ENCODE measurements around the gene PTGS1. TPM values are rescaled to one million over a fixed set of nuclear protein-coding genes. Genes with fewer than 3 reads are reported as not detected.

PTGS1 gene
- total and polyA plus RNA-seq, 2 donors (not counting 1 experiment from before 2014, with no cell fraction given), result 9.5 to 15.3 TPM

- Histone ChIP-seq H3K9me3 (ENCODE audit: control extremely low read depth in 1 of 3, control insufficient read depth in 2 of 3, insufficient read depth in 1 of 3, low read length in 2 of 3) (peaks cover 0 to 5% (median 0%) of the 10 kb centered on the region in 3 donors), H3K4me3 (ENCODE audit: control extremely low read depth in 1 of 5, extremely low read depth in 1 of 5, insufficient read depth in 1 of 5, low read depth in 2 of 5, low read length in 4 of 5) (no peak overlapping the region), H3K36me3 (replicated peaks in 1 of 2; ENCODE audit: control extremely low read depth in 1 of 2, control insufficient read depth in 1 of 2, extremely low read depth in 1 of 2, insufficient read depth in 2 of 2, low read length in 1 of 2) (no peaks in the 10 kb centered on the region), H3K27ac (ENCODE audit: low read length in 2 of 2) (no peak overlapping the region), H2AFZ (ENCODE audit: insufficient read depth, low read depth, low read length, poor library complexity, severe bottlenecking) (no peak overlapping the region), H3K9ac (ENCODE audit: low read length) (no peak overlapping the region), H4K20me1 (ENCODE audit: control insufficient read depth, insufficient read depth, low read length, poor library complexity, severe bottlenecking) (no peaks in the 10 kb centered on the region), H3K4me2 (replicated peaks; ENCODE audit: low read depth, low read length, poor library complexity, severe bottlenecking) (no peak overlapping the region), H3K79me2 (ENCODE audit: control insufficient read depth, insufficient read depth, low read length) (no peaks in the 10 kb centered on the region), H3K4me1 (ENCODE audit: control insufficient read depth in 2 of 2, insufficient read depth in 2 of 2, low read length in 2 of 2) (peaks cover 6 to 13% of the 10 kb centered on the region in 2 donors), H3K27me3 (replicated peaks in 1 of 4; ENCODE audit: control extremely low read depth in 1 of 4, control insufficient read depth in 3 of 4, insufficient read depth in 4 of 4, low read length in 3 of 4) (no peaks in the 10 kb centered on the region)
- Mint-ChIP-seq H3K27me3 (no peaks in the 10 kb centered on the region), H3K9me3 (ENCODE audit: insufficient read depth) (no peaks in the 10 kb centered on the region), H3K4me1 (peaks cover 13% of the 10 kb centered on the region), H3K4me3 (no peak overlapping the region), H3K27ac (no peak overlapping the region)
- TF ChIP-seq CTCF (IDR thresholded peaks at IDR 0.05) (no peak), EZH2 (IDR thresholded peaks at IDR 0.05; ENCODE audit: borderline replicate concordance, insufficient read depth, low read depth, low read length, poor library complexity, severe bottlenecking) (no peak)
- DNase-seq, result no peak
- intact Hi-C loops (cut with micrococcal nuclease), result no loop called here
- ChIA-PET CTCF (interaction anchor here (2.0 to 2.6 kb wide), 2 partner anchors 16 to 267 kb away, joined by 9 read pairs; no protein-coding TSS in a partner anchor), POLR2A (interaction anchor here (0.6 kb wide), 1 partner anchor 157 kb away, joined by 5 read pairs; no protein-coding TSS in a partner anchor)
- ATAC-seq (ENCODE audit: low read depth), result no peak
- WGBS (ENCODE audit: insufficient coverage), result 100% methylated on average over 3 of the region's 6 CpGs
These were observed 4.7 kb upstream of the PTGS1 start for GRCh38 chr9:122366074-122366660.

GRCh38 chr9:122367065-122367464 lies 3.8 kb upstream of the PTGS1 start:
- H3K27ac Mint-ChIP-seq, result no peak overlapping the region
- H3K79me2 ChIP-seq (ENCODE audit: control insufficient read depth, insufficient read depth, low read length), result peaks cover 6% of the 10 kb centered on the region
- no peak overlapping the region for H3K9ac ChIP-seq (ENCODE audit: low read length)
- no peaks in the 10 kb centered on the region for H3K9me3 Mint-ChIP-seq (ENCODE audit: insufficient read depth)
- no peak for DNase-seq
- H4K20me1 ChIP-seq (ENCODE audit: control insufficient read depth, insufficient read depth, low read length, poor library complexity, severe bottlenecking), result no peaks in the 10 kb centered on the region
- H3K27me3 Mint-ChIP-seq, result no peaks in the 10 kb centered on the region
- peaks cover 22% of the 10 kb centered on the region for H3K4me1 Mint-ChIP-seq
- H3K36me3 ChIP-seq (replicated peaks in 1 of 2; ENCODE audit: control extremely low read depth in 1 of 2, control insufficient read depth in 1 of 2, extremely low read depth in 1 of 2, insufficient read depth in 2 of 2, low read length in 1 of 2), result no peaks in the 10 kb centered on the region
- H3K4me3 ChIP-seq (ENCODE audit: control extremely low read depth in 1 of 5, extremely low read depth in 1 of 5, insufficient read depth in 1 of 5, low read depth in 2 of 5, low read length in 4 of 5), result no peak overlapping the region
- H2AFZ ChIP-seq (ENCODE audit: insufficient read depth, low read depth, low read length, poor library complexity, severe bottlenecking), result no peak overlapping the region
- no peak overlapping the region for H3K27ac ChIP-seq (ENCODE audit: low read length in 2 of 2)
- peaks cover 0 to 5% (median 0%) of the 10 kb centered on the region in 3 donors for H3K9me3 ChIP-seq (ENCODE audit: control extremely low read depth in 1 of 3, control insufficient read depth in 2 of 3, insufficient read depth in 1 of 3, low read length in 2 of 3)
- H3K4me3 Mint-ChIP-seq, result no peak overlapping the region
- no peaks in the 10 kb centered on the region for H3K27me3 ChIP-seq (replicated peaks in 1 of 4; ENCODE audit: control extremely low read depth in 1 of 4, control insufficient read depth in 3 of 4, insufficient read depth in 4 of 4, low read length in 3 of 4)
- ChIA-PET POLR2A (interaction anchor here (1.2 kb wide), 1 partner anchor 23 kb away, joined by 3 read pairs; no protein-coding TSS in a partner anchor), CTCF (interaction anchor here (2.6 kb wide), 1 partner anchor 268 kb away, joined by 9 read pairs; no protein-coding TSS in a partner anchor)
- TF ChIP-seq CTCF (IDR thresholded peaks at IDR 0.05), result no peak
- TF ChIP-seq EZH2 (IDR thresholded peaks at IDR 0.05; ENCODE audit: borderline replicate concordance, insufficient read depth, low read depth, low read length, poor library complexity, severe bottlenecking), result no peak
- H3K4me1 ChIP-seq (ENCODE audit: control insufficient read depth in 2 of 2, insufficient read depth in 2 of 2, low read length in 2 of 2), result peaks cover 15 to 22% of the 10 kb centered on the region in 2 donors
- H3K4me2 ChIP-seq (replicated peaks; ENCODE audit: low read depth, low read length, poor library complexity, severe bottlenecking), result no peak overlapping the region
- WGBS (ENCODE audit: insufficient coverage), result 91% methylated on average over 6 of the region's 7 CpGs
- intact Hi-C loops (cut with micrococcal nuclease), result no loop called here
- ATAC-seq (ENCODE audit: low read depth), result no peak
